NCI-H510A treated with DMSO at 0.1 percent for 48 hours (cell line): ENCODE results near the gene PIAS3.
A peak's percentile ranks its signal among the peaks of the same experiment; 100 is the strongest.
"Not testable (repeated sequence)": the region's sequence is repeated elsewhere in the genome, so short reads cannot be mapped to it uniquely, and the experiment has no call there.

ENCODE experiments used
- DNase-seq: peaks from one replicate; lab custom pipeline; 2025; lab: John Stamatoyannopoulos, UW

Gene PIAS3

GRCh38 chr1:145874646-145875045 lies 15.8 kb upstream of the PIAS3 start:
- DNase-seq: no peak

DNA sequence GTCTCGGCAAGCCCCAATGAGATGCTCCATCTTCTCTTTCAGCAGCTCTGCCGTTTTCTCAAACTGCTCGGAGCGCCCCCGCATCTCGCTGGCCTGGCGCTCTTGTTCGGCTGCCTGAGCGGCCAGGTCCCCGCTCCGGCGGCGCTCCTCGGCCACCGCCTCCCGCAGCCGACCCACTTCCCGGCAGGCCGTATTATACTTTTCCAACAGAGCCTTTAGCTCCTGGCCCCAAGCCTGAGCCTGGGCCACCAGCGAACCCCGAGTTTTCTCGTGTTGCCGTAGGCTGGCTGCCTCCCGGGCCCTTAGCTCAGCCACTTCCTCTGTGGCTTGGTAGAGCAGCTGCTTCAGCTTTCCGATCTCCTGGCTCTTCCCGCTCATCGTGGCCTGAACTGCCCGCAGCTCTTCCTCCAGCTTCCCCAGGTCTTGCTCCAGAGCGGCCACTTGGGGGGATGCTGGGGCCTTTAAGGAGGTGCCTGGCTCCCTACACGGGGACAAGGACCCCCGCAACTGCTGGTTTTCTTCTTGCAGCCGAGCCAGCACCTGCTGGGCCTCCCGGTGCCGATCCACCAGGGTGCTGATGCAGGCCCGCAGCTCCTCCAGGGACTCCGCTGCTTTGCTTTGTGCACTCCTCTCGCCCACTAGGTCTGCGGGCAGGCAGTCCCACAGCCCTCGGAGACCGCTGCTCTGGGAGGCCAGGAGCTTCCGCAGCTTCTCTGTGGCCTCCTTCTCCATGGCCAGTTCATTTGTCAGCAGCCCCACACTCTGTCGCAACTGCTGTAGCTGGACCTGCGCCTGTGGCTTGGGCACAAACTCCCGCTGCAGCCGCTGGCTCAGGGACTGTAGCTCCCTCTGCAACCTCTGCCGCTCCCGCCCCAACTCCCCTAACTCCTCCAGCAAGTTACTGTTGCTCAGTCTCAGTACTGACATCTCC lies 13.4 kb upstream of the PIAS3 start:
- DNase-seq: no peak

DNA sequence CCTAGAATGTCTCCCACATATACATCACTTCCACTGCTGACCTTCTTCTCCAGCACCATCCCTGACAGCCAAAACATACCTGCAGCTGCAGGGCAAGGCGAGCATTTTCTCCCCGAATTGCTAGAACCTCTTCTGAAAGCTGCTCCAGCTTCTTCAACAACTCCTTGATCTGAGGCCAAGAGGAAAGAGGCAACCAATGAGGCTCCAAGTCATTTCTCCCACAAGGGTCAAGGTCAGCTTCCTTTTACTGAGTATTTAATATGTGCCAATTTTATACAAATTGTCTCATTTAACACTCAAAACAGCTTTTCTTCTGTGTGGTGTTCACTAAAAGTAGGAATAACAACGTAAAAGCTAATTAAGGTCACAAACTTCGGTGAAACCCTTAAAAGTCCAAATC lies 9.4 kb upstream of the PIAS3 start:
- DNase-seq: no peak

DNA sequence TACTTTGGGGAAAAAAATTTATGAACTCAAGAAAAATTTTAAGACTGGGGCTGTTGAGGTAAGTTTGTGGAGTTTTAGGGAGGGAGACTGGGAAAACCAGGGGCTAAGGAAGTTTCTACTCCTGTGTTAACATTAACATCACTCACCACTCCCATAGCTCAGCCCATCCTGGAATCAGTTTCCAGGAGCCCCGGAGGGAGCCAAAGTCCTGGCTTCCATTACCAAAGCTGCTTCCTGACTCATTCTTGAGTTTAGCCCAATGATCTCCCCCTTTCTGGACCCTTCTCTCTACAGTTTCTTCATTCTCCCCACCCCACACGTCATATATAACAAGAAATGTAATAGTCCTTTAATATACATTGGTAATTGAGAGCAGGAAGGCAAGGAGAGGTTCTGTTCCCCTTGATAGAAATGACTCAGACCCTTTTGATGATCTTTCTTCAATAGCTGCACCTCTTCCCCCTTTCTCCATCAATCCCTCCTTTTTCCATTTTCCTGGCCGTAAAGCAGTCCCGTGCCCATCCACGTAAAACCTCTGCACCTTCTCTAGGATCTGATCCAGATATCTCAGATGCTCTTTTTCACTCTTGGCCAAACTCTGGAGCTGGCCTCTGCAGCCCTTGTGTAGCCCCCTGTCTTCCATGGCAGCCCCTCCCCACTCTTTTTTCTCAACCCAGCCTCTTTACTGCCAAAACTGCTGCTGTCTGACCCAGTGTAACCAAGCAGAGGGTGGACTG lies 4.6 kb upstream of the PIAS3 start:
- no peak for DNase-seq

GRCh38 chr1:145859491-145860023 lies 676 bp upstream of the PIAS3 start:
- DNase-seq: peak; percentile 86

DNA sequence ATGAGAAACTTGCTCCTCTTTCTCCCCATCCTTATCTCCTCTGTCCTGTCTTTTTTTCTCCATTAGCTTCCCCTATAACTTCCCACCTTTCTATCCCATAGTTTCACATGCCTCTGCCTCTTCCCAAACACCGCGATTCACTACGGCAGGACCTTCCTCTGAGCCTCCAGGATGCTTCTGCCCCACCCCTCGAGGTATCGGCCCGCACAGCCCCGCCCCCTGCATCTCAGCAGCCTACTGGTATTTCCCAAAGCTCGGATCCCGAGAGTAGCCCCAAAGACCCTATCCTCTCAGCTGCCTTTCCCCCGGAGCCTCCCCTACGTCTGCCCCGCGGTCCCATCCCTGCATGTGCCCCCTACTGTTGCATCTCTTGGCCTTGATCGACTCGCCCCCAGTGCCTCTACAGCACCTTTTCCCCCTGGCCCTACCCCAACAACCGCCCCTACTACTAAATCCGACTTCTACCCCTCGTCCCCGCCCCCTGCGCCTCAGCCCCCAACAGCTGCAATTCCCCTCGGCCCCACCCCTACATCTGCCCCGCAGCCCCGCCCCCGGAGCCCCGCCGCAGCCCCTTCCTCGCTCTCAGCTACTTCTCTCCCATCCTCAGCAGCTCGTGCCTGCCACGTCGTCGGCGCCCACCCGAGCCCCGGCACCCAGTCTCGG lies 512 bp downstream of the PIAS3 start:
- DNase-seq: peak; percentile 25

DNA sequence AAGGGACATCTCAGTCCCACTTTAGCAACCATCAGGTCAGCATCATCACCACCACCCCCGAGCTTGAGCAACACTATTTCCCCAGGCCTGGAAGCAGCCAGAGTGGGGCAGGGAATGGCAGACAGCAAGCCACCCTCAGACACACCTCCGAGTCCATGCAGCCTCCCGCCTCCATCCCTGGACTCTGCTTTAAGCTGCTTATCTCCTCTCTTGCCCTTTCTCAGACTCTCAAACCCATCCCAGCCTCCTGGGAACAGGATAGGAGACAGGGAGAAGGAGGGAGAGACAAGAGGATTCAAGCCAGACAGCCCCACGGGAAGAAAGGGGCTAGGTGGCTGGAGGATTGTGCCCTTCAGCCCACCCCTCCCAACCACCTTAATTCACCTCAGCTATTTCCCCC lies 1.7 kb downstream of the PIAS3 start:
- no peak for DNase-seq

GRCh38 chr1:145855426-145855948 lies 3.4 kb downstream of the PIAS3 start:
- no peak for DNase-seq

DNA sequence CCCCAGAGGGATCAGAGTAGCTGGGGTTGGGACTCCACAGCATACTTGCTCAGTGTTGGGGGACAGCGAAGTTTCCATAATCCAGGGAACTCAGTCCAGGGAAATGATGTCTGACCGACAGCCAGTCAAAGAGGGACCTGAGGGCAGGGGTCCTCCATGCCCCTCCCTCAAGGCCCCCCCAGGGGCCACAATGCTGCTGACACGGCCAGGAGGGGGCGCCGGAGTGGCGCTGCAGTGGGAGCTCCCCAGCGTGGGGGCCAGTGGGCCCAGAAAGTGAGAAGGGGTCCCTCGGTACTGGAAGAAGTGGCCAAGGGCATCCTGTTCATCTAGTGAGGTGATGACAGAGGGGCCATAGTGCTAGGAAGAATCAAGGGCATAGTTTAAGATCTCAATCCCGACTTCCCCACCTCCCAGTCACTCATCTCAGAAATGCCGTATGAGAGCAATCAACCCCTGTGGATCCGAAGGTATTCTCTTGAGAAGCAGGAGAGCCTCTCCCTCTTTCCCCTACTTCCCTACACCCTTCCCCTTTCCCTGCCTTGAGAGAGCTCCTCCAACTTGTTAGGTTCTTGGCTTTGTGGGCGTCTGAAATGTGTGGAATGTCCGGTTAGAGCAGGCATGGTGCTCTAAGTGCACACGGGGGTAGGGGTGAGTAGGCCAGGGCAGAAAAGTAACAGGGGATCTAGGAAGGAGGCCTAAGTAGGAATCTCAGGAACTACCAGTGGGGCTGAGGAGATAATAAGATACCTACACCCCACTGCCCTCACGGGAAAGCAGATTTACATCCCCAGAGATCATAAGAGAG lies 9.3 kb downstream of the PIAS3 start:
- no peak for DNase-seq

DNA sequence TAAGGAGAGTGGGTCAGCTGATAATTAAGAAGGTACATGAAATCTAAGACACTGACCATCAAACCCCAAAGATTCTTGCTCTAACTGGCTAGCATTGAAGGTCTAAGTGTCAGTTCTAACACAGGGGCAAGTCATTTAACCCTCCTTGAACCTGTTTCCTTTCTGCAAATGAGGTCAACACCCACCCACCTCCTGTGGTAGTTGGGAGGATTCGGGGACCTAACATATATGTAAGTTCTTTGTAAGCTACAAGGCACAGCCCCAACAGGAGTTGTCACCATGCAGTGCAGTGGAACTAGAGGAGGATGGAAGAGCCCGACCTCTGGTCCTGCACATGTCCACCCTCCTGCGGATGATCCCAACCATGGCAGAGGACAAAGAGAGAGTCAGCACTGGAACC lies 11.1 kb downstream of the PIAS3 start:
- DNase-seq: no peak

DNA sequence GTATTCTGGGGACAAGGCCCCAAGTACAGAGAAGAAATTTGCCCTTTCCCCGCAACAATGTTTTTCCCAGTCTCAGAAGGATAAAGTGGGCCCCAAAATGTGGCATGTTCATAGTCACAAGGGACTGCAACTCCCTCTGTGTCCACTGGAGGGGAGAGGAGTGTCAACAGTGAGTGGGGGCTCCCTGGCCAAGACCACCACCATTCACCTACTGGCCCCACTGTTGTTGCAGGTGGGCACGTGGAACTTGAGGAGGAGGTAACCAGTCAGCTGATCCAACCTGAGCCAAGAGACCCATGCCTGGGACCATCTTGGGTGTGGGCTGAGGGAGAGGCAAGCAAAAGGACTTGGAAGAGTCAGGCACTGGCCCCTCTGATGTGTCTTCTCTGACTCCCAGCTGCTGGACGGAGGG lies 12.7 kb downstream of the PIAS3 start:
- no peak for DNase-seq

DNA sequence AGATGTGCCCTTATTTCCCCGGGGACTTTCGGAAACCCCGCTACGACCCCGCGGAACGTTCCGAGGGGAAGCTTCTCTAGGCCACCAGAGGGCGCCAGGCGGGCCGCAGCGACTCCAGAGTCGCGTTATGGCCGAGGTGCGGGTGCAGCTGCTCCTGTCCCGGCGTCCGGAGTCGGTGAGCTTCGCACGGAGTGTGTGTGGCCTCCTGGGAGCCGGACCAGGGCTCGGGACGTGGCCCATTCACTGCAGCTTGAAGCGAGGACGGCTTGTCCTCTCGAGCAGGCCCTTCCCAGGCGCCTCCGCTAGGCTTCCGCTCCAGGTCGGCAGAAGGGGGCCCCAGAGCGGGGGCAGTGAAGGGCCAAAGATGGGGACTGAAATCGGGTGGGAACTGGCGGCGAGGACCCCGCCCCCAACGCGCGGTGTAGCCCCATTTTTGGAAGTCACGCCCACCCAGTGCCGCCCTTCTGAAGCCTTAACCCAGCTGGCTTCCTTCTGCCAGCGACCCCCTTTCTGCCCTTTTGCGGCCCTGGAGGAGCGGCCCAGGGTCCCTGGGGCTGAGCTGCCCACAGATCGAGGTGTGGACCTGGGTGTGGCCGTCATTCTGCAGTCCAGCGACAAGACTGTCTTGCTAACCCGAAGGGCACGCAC lies 13.2 kb downstream of the PIAS3 start, which contains the start of gene NUDT17:
NUDT17 (plus strand) TSS at position 117 of the 648 bp plus-strand sequence; CDS start at position 128, 11 bp downstream.
- DNase-seq: peak; percentile 83

DNA sequence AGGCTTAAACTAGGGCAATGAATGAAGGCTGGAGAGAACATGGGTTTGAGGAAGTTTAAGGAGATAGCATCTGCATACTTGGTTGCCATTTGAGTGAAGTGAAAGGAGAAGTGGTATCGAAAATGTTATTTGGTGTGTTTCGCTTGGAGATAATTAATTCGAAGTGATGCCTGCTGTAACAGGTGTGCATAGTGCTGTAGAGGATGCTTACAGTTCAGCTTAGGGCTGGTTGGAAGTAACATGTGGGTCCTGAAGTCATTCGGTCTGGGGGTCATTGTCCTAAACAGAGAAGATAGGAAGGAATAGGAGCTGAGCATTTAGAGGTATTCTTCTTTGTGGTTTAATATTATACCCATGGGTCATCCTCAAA lies 13.8 kb downstream of the PIAS3 start:
- peak; percentile 83 for DNase-seq

DNA sequence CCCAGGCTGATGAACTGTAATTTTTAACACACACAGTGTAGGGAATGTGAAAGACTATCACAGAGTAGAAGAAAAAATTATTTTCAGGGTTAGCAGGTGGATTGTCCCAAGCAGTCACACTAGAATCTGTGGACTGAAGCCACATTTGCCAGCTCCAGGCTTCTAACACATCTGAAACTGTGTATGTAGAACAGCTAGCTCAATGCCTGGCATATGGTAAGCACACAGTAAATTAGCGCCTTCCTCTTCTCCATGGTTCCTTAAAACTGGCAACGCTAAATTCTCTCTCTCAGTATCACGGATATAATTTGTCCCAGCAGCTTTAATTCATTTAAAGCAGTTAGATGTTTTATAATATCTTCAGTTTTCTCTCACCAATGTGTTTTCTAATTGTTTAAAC lies 15.8 kb downstream of the PIAS3 start:
- DNase-seq: no peak

- no peak for DNase-seq
Measured at GRCh38 chr1:145837656-145838055, 21.2 kb downstream of the PIAS3 start.

DNA sequence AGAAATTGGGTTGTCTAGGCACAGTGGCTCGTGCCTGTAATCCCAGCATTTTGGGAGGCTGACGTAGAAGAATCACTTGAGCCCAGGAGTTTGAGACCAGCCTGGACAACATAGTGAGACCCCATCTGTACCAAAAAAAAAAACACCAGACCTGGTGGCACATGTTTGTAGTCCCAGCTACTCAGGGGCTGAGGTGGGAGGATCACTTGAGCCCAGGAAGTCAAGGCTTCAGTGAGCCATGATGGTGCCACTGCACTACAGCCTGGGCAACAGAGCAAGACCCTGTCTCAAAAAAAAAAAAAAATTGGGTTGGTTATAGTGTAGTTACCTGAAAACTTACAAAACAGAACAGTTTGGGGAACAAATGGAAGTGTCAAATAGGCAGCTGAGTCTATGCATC lies 28.1 kb downstream of the PIAS3 start:
- DNase-seq: not testable (repeated sequence)

DNA sequence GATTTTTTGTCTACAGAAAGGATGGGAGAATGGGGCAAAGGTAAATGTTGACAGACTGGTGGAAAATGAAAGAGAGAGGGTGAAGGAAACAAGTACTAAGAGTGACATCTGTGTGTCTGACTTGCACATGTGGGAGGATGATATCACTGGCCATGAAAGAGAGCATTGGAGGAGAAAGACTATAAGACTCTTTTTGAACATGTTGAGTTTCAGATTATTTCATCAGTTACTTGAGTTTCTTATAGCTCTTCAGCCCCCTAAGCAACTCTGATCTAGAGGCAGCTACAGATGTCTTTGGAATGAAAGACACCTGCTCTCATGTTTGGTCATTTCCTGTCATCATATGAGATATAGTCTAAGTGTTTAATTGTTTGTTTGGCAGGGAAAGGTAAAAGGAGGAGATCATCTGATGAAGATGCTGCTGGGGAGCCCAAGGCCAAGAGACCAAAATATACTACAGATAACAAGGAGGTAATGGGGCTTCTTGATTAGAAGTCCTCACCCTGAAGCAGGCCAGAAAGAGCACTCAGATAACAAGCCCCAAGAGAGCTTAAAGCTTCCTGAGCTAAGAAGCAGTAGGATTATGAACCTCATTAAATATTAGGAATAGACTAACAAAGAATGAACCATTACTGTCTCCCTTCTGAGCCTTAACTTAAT lies 30.4 kb downstream of the PIAS3 start:
- DNase-seq: no peak

GRCh38 chr1:145827966-145828365 lies 30.9 kb downstream of the PIAS3 start:
- DNase-seq: no peak

- DNase-seq: no peak
Measured at GRCh38 chr1:145826030-145826429, 32.9 kb downstream of the PIAS3 start.

DNA sequence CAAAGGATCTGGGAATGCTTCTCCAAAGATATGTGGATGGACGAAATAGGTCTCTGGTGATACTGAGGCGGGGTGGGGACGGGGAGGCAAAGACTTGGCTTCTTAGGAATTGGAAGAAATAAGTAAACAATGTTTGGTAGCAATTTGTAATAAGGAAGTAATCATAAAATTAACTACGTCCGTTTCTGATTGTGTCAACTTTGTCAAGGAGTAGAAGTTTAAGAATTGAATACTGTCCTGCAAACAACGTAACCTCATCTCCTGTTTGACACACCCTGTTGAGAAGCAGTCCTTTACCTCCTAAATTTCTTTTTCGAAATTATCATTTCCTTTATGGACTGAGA lies 34.4 kb downstream of the PIAS3 start:
- no peak for DNase-seq
